GM18951 (cell line): ENCODE measurements around the gene CFAP43.

Experiments used
- POLR2A ChIP-seq: IDR thresholded peaks from 4 replicates; pipeline ENCODE4 v1.6.1; 2011; ENCODE audit warnings: mild to moderate bottlenecking; ENCODE audit not compliant: insufficient read length, insufficient read depth; ENCODE audit errors: extremely low read depth
- in situ Hi-C: fragments of 300-500 bp; cut with MboI; formaldehyde crosslinking; loops from one replicate; pipeline ENCODE4 v1.12.0; 2022; ENCODE audit warnings: low sequenced_read_pairs, mixed read lengths, inconsistent platforms; ENCODE audit not compliant: unreplicated experiment

The CFAP43 gene

DNA sequence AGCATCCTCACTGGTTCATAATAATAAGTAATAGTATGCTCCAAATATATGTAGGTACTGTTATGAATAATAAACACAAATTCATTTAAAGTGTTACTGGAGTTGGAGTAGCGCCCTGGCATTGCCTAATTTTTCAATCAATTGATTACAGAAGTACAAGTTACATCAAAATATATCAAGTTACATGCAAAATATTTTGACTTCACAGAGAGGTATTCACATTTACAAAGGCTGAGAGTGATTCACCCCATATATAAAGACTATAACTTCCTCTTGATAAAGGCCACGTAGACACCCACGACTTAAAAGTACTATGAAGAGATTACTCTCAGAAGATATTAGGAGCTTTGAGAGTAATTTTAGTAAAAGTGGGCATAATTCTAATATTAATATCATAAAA is 132.9 kb downstream of the CFAP43 start:
- in situ Hi-C loops = no loop called here
- no peak for TF ChIP-seq POLR2A

DNA sequence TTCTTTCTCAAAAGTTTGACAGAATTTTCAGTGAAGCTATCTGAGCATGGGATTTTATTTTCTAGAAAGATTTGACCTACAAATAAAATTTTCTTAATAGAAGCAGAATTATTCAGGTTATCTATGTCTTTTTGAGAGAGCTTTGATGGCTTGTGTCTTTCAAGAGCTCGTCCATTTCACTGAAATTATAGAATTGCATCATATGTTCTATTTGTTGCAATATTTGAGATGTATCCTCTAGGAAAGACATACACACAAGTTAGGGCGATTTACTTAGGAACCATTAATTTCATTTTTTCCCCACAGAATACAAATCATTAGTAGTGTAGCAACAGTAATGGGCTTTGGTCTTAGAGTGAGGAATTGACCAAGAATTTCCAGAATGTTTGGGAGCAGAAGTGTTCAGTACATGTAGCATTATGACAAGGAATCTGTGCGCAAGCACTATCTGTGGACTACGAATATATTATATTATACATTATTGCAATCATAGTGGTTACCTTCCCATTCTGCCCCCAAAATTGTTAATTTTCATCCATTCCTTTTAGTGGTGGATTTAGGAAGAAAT is 133.7 kb downstream of the CFAP43 start:
- in situ Hi-C loops = no loop called here
- TF ChIP-seq POLR2A = no peak

DNA sequence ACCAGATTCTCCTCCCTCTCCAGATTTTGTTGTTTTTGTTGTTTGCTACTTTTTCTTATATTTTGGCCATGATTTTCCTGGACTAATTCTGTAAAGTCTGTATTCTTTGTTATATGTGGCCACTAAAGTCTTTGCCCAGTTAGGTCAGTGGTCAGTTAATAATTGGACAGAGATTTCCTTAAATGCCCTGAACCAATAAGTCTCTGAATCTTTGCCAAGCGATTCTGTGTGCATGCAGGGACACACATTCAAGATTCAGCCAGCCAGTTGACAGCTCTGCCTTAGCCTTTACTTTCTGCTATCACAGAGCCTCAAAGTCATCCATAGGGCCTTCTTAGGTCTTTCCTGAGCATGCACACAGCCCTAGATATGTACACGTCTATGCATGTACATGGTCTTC is 135.5 kb downstream of the CFAP43 start:
- no peak for TF ChIP-seq POLR2A
- in situ Hi-C loops = no loop called here

DNA sequence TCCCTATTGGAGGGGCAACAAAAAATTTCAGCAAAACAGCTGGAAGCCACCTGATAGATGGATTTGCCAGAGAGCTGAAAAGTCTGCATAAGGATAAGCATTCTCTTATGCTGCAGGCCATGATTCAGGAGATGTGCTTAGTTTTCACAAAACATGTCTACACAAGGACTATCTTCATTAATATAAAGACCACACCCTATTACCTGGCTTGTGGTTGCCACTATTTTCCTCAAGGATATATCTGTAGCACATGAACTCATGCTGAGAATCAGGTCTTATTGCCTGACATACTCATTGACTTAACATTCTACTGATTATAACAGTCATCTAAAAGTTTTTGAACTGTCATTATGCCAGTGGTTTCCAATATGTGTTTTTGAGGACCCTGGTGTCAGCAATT is 139.4 kb downstream of the CFAP43 start:
- TF ChIP-seq POLR2A = no peak
- in situ Hi-C loops = no loop called here

DNA sequence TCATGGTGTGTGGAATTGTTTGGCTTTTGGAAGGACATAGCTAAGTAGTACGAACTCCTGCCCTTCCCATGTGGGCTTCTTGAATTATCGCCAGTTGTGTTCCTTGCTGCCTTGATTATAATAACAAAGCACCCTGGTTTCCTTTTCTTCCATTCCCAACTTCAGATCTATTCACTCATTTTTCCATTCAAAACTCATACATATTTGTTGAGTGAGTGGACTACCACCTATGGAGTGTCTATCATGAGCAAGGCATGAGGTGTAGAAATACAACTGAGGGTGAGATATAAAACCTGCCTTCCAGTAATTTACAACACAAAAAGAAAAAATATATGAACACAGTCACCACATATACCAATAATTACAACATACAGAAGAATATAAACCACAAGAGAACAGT is 141.6 kb downstream of the CFAP43 start:
- no peak for TF ChIP-seq POLR2A
- in situ Hi-C loops = no loop called here

DNA sequence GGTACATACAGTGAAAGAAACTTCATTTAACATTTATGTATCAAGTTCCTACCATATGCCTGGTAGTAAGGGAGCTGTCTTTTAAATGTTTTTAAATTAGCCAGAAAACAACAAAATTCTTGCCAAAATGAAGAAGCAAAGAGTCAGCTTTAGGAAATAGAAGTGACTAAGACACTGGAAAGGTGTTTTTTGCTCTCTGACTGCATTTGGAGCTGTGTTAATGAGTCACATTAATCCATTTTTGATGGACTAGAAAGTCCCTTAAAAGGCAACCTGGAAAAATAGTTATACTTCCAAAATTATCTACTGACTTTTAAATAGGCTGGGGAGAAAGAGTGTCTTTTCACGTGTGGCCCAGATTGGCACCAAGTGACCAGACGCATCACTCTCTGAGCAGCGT is 142.5 kb downstream of the CFAP43 start:
- in situ Hi-C loops = no loop called here
- TF ChIP-seq POLR2A = no peak

DNA sequence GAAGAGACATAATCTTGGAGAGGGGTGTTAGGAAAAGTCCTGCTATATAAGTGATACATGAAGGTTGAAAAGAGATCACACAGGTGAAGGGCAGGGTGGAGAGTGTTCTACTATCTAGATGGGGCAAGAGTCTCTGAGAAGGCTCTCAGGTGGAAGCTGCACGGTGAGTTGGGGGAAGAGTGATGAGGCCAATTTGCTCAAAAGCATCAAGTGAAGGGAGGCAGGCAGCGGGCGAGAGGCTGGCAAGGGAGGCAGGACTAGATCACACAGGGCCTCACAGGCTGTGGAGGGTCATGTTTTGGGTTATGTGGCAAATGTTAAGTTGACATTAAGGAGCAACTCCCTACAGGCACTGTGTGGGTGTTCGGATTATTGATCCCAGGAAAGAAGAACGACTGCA is 143.9 kb downstream of the CFAP43 start:
- TF ChIP-seq POLR2A = no peak
- in situ Hi-C loops = no loop called here

DNA sequence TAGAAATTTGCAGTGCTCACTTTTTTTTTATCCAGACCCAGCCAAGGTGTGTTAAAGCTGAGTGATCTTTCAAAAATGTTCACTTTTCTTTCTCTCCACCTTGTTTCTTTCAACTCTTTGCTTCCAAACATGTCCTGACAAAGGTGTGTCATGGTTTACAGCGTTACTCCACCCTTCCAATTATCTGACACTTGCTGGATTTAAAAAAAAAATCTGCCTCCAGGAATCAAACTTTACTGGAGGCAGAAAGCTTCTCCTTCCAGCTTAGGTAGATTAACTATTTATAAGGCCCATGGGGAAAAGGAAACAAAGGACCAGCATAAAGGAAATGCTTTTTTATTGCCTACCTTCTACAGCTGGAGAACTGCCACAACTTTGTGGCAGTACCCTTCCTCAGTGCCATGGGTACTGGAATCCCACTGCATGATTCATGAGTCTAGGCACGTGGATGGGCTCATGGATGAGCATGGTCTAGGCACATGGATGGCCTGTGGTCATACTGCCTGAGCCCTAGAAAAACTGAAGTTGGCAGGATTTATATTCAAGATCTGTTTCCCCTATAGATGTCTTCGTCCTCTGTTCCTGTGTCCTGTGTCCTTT is 146.3 kb downstream of the CFAP43 start, which contains the start of gene COL17A1:
COL17A1 (minus strand) TSS at position 80 of the 600 bp plus-strand sequence. CDS start 5,207 bp downstream, outside the sequence.
- TF ChIP-seq POLR2A = no peak
- in situ Hi-C loops = no loop called here

DNA sequence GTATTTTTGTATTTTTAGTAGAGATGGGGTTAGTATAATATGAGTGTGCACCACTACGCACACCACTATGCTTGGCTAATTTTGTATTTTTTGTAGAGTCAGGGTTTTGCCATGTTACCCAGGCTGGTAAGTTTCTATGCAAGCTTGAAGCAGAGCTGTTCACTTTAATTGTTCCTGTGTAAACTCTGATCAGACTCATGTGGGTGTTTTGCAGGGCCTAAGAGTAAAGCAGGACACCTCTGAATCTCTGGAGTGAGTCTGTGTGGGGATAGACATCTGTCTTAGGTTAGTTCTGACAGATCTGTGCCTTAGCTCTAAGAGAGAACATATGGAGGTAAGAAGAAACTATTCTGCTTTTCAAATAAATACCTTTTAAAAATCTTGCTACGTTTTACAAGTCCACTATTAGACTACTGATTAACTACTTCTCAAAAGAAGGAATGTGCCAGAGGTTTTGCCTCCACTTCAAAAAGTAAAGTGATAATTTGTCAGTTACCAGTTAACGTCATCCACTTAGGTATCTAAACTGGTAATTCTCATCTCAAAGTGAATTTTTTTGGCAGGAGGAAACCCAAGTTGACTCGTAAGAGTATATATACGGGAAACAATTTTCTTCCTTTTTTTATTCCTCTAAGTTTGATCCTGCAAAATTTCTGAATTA is 147.6 kb downstream of the CFAP43 start:
- no peak for TF ChIP-seq POLR2A
- in situ Hi-C loops = no loop called here

DNA sequence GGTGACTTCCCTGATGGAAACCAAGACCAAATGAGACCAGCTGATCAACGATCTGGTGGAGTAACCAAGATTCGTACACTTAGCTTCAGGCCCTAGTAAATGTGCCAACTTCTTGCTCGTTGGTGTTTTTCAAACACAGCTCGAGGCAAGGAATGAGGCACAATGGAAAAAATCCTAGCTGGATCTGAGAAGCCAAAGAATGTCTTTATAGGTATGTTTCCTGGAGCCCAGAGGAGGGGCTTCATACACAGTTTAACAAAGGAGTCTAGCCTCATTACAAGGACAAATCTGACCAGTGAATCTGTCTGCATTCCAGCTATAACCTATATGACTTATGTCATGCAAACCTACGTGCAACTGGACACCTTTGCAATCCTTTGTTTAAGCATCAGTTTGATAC is 150.2 kb downstream of the CFAP43 start:
- in situ Hi-C loops = no loop called here

DNA sequence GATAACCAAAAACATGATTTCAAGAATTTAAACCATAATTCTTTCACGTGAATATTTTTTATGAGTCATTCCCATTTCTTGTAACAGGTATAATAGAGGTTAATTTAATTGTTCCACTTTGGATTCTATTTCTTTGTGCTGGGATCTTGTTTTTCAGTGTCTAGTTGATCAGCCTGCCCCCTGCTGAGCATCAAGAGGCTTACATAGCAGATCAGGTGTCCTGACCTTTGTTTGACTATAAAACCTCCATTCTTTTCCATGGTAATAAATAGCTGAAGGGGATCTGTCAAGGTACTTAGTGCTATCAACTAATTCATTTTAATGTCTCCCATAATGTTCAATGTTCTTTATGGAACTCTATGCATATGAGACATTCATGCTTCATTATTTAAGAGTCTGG is 151.4 kb downstream of the CFAP43 start:
- TF ChIP-seq POLR2A = no peak
- in situ Hi-C loops = no loop called here

More for the DNA sequence above, 150.2 kb downstream of the CFAP43 start:
- no peak for TF ChIP-seq POLR2A
